Measurements from ENCODE around the gene TF.

TF gene

GRCh38 chr3:133840767-133841166 lies 94.6 kb downstream of the TF start:
- Histone ChIP-seq H3K27ac (ENCODE audit: low read depth, low read length) (no peak overlapping the region), H3K9ac (ENCODE audit: low read depth in 1 of 2, low read length in 2 of 2) (no peak overlapping the region), H3K27me3 (ENCODE audit: control insufficient read depth in 1 of 2, insufficient read depth in 2 of 2, low read length in 2 of 2) (no peaks in the 10 kb centered on the region), H3K9me3 (ENCODE audit: control insufficient read depth in 1 of 2, low read length in 2 of 2) (no peaks in the 10 kb centered on the region), H3K4me3 (ENCODE audit: low read depth in 1 of 2, low read length in 2 of 2) (no peak overlapping the region), H3K4me1 (ENCODE audit: control insufficient read depth in 1 of 2, insufficient read depth in 2 of 2, low read length in 2 of 2) (no peaks in the 10 kb centered on the region), H3K36me3 (ENCODE audit: control insufficient read depth in 1 of 2, insufficient read depth in 2 of 2, low read length in 2 of 2) (no peaks in the 10 kb centered on the region)

GRCh38 chr3:133841196-133841595 lies 95.0 kb downstream of the TF start:
- Histone ChIP-seq H3K9me3 (ENCODE audit: control insufficient read depth in 1 of 2, low read length in 2 of 2) (no peaks in the 10 kb centered on the region), H3K36me3 (ENCODE audit: control insufficient read depth in 1 of 2, insufficient read depth in 2 of 2, low read length in 2 of 2) (no peaks in the 10 kb centered on the region), H3K4me1 (ENCODE audit: control insufficient read depth in 1 of 2, insufficient read depth in 2 of 2, low read length in 2 of 2) (no peaks in the 10 kb centered on the region), H3K27ac (ENCODE audit: low read depth, low read length) (no peak overlapping the region), H3K27me3 (ENCODE audit: control insufficient read depth in 1 of 2, insufficient read depth in 2 of 2, low read length in 2 of 2) (no peaks in the 10 kb centered on the region), H3K9ac (ENCODE audit: low read depth in 1 of 2, low read length in 2 of 2) (no peak overlapping the region), H3K4me3 (ENCODE audit: low read depth in 1 of 2, low read length in 2 of 2) (no peak overlapping the region)

DNA sequence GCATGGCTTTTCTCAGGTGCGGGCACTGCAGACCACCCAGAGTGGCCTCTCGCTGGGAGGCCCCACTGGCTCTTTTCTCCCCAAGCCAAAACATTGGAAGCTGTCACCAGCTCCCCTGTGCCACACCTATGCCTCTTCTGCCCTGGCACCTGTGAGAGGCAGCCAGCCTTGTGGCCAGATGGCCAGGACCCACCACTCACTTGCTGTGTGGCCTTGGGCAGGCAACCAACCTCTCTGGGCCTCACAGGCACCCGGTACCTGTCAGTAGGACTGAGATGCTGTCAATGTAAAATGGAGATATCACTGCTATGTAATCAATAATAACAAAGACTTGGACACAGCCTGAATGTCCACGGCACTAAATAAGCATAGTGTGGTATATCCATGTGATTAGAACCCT lies 96.0 kb downstream of the TF start:
- H3K9me3 ChIP-seq (ENCODE audit: control insufficient read depth in 1 of 2, low read length in 2 of 2): no peaks in the 10 kb centered on the region

GRCh38 chr3:133843634-133844033 lies 97.4 kb downstream of the TF start:
- H3K27ac ChIP-seq (ENCODE audit: low read depth, low read length): no peak overlapping the region
- no peaks in the 10 kb centered on the region for H3K9me3 ChIP-seq (ENCODE audit: control insufficient read depth in 1 of 2, low read length in 2 of 2)
- no peaks in the 10 kb centered on the region for H3K27me3 ChIP-seq (ENCODE audit: control insufficient read depth in 1 of 2, insufficient read depth in 2 of 2, low read length in 2 of 2)
- no peaks in the 10 kb centered on the region for H3K4me1 ChIP-seq (ENCODE audit: control insufficient read depth in 1 of 2, insufficient read depth in 2 of 2, low read length in 2 of 2)
- H3K9ac ChIP-seq (ENCODE audit: low read depth in 1 of 2, low read length in 2 of 2): no peak overlapping the region
- no peaks in the 10 kb centered on the region for H3K36me3 ChIP-seq (ENCODE audit: control insufficient read depth in 1 of 2, insufficient read depth in 2 of 2, low read length in 2 of 2)
- H3K4me3 ChIP-seq (ENCODE audit: low read depth in 1 of 2, low read length in 2 of 2): no peak overlapping the region

More for the DNA sequence above, 96.0 kb downstream of the TF start:
- Histone ChIP-seq H3K27ac (ENCODE audit: low read depth, low read length) (no peak overlapping the region), H3K4me3 (ENCODE audit: low read depth in 1 of 2, low read length in 2 of 2) (no peak overlapping the region), H3K9ac (ENCODE audit: low read depth in 1 of 2, low read length in 2 of 2) (no peak overlapping the region), H3K4me1 (ENCODE audit: control insufficient read depth in 1 of 2, insufficient read depth in 2 of 2, low read length in 2 of 2) (no peaks in the 10 kb centered on the region), H3K27me3 (ENCODE audit: control insufficient read depth in 1 of 2, insufficient read depth in 2 of 2, low read length in 2 of 2) (no peaks in the 10 kb centered on the region), H3K36me3 (ENCODE audit: control insufficient read depth in 1 of 2, insufficient read depth in 2 of 2, low read length in 2 of 2) (no peaks in the 10 kb centered on the region)

DNA sequence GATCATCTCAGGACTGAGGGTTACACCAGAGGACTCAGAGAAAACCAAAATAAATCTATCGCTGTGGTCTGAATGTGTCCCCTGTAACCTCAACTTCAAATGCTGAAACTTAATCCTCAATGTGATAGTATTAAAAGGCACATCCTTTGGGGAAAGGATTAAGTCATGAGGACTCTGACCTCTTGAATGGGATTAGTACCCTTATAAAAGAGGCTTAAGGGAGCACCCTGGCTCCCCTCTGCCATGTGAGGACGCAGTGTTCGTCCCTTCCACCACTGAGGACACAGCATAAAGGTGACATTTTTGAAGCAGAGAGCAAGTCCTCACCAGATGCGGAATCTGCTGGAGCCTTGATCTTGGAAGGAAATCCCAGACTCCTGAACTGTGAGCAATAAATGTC lies 98.9 kb downstream of the TF start:
- Histone ChIP-seq H3K36me3 (ENCODE audit: control insufficient read depth in 1 of 2, insufficient read depth in 2 of 2, low read length in 2 of 2) (no peaks in the 10 kb centered on the region), H3K27ac (ENCODE audit: low read depth, low read length) (no peak overlapping the region), H3K27me3 (ENCODE audit: control insufficient read depth in 1 of 2, insufficient read depth in 2 of 2, low read length in 2 of 2) (no peaks in the 10 kb centered on the region), H3K9me3 (ENCODE audit: control insufficient read depth in 1 of 2, low read length in 2 of 2) (no peaks in the 10 kb centered on the region), H3K4me1 (ENCODE audit: control insufficient read depth in 1 of 2, insufficient read depth in 2 of 2, low read length in 2 of 2) (no peaks in the 10 kb centered on the region), H3K4me3 (ENCODE audit: low read depth in 1 of 2, low read length in 2 of 2) (no peak overlapping the region), H3K9ac (ENCODE audit: low read depth in 1 of 2, low read length in 2 of 2) (no peak overlapping the region)

Data from duodenal mucosa (tissue), 2 donors.